B cell (primary cell): ENCODE measurements around the gene PARS2. TPM values are rescaled to one million over a fixed set of nuclear protein-coding genes. Genes with fewer than 3 reads are reported as not detected.

Source experiments
- ATAC-seq: fragments of 200-7000 bp; cut with Tn5 transposase; one replicate; pipeline ENCODE4 v1.10.0; 2021; ENCODE audit warnings: low read depth, mild to moderate bottlenecking, moderate number of reproducible peaks, moderate library complexity
- CTCF ChIA-PET: fragments of 350-600 bp; sonication (Branson Sonifier 250); formaldehyde crosslinking; loops from one replicate; lab custom pipeline; 2021; ENCODE audit warnings: antibody characterized with exemption, inconsistent platforms; lab: Charles Lee
- POLR2A ChIA-PET: fragments of 350-600 bp; sonication (Branson Sonifier 250); formaldehyde crosslinking; loops from one replicate; lab custom pipeline; 2021; ENCODE audit warnings: antibody characterized with exemption; lab: Charles Lee
- DNase-seq: peaks from one replicate; pipeline ENCODE4 v3.0.0; 2013
- H2AFZ ChIP-seq: 2 replicates; pipeline ENCODE4 v1.6.1; 2012; ENCODE audit warnings: mild to moderate bottlenecking, low read depth, low read length; ENCODE audit not compliant: insufficient read depth, poor library complexity, severe bottlenecking
- H3K27ac ChIP-seq, 2 donors: 1 replicate in 1 of 2; 2 replicates in 1 of 2; pipeline ENCODE4 v1.5.1; 2012 to 2013; ENCODE audit warnings: low read length in 2 of 2, mild to moderate bottlenecking in 2 of 2, moderate library complexity in 1 of 2
- H3K27me3 ChIP-seq, 4 experiments: fragments of 200-600 bp in 1 of 4; sonication (generic) in 1 of 4; replicated peaks in 1 of 4; 1 replicate in 2 of 4; 2 replicates in 2 of 4; pipeline versions ENCODE4 v1.6.1 to v1.7.0; 2013 to 2016; ENCODE audit warnings: low read length in 3 of 4, mild to moderate bottlenecking in 2 of 4, mixed read lengths in 1 of 4, moderate library complexity in 1 of 4; ENCODE audit not compliant: insufficient read depth in 4 of 4, control insufficient read depth in 3 of 4; ENCODE audit errors: control extremely low read depth in 1 of 4
- H3K36me3 ChIP-seq, 2 experiments: replicated peaks in 1 of 2; 1 replicate in 1 of 2; 2 replicates in 1 of 2; pipeline versions ENCODE4 v1.6.1 to v1.7.1; 2013; ENCODE audit warnings: low read length in 1 of 2; ENCODE audit not compliant: insufficient read depth in 2 of 2, control insufficient read depth in 1 of 2; ENCODE audit errors: control extremely low read depth in 1 of 2, extremely low read depth in 1 of 2
- H3K4me1 ChIP-seq, 2 donors: fragments of 200-600 bp in 1 of 2; sonication (generic) in 1 of 2; 1 replicate in 1 of 2; 2 replicates in 1 of 2; pipeline versions ENCODE4 v1.5.1 to v1.6.1; 2013 to 2017; ENCODE audit warnings: low read length in 2 of 2; ENCODE audit not compliant: control insufficient read depth in 2 of 2, insufficient read depth in 2 of 2
- H3K4me2 ChIP-seq: replicated peaks from 2 replicates; pipeline ENCODE3; 2012; ENCODE audit warnings: mild to moderate bottlenecking, low read depth, low read length; ENCODE audit not compliant: poor library complexity, severe bottlenecking
- H3K4me3 ChIP-seq, 5 experiments: fragments of 200-600 bp in 1 of 5; sonication (generic) in 1 of 5; 1 replicate in 3 of 5; 2 replicates in 2 of 5; pipeline versions ENCODE4 v1.5.1 to v1.7.0; 2011 to 2016; ENCODE audit warnings: low read length in 4 of 5, mild to moderate bottlenecking in 4 of 5, low read depth in 2 of 5, control low read depth in 1 of 5, moderate library complexity in 1 of 5; ENCODE audit not compliant: insufficient read depth in 1 of 5; ENCODE audit errors: control extremely low read depth in 1 of 5, extremely low read depth in 1 of 5
- H3K79me2 ChIP-seq: fragments of 200-600 bp; sonication (generic); one replicate; pipeline ENCODE4 v1.6.0; 2016; ENCODE audit warnings: low read length; ENCODE audit not compliant: control insufficient read depth, insufficient read depth
- H3K9ac ChIP-seq: fragments of 200-600 bp; sonication (generic); 2 replicates; pipeline ENCODE4 v1.6.1; 2017; ENCODE audit warnings: mild to moderate bottlenecking, low read length, moderate library complexity
- H3K9me3 ChIP-seq, 3 donors: one replicate each; pipeline versions ENCODE4 v1.6.1 to v1.7.1; 2013; ENCODE audit warnings: low read length in 2 of 3; ENCODE audit not compliant: control insufficient read depth in 2 of 3, insufficient read depth in 1 of 3; ENCODE audit errors: control extremely low read depth in 1 of 3
- H4K20me1 ChIP-seq: 2 replicates; pipeline ENCODE4 v1.6.0; 2012; ENCODE audit warnings: mild to moderate bottlenecking, low read length; ENCODE audit not compliant: insufficient read depth, control insufficient read depth, poor library complexity, severe bottlenecking
- H3K27ac Mint-ChIP-seq: one replicate; pipeline ENCODE4 v1.8.0; 2021; ENCODE audit warnings: mixed read lengths
- H3K27me3 Mint-ChIP-seq: one replicate; pipeline ENCODE4 v1.8.0; 2021; ENCODE audit warnings: mixed read lengths
- H3K4me1 Mint-ChIP-seq: one replicate; pipeline ENCODE4 v1.8.0; 2021; ENCODE audit warnings: mixed read lengths
- H3K4me3 Mint-ChIP-seq: one replicate; pipeline ENCODE4 v1.8.0; 2021; ENCODE audit warnings: mixed read lengths
- H3K9me3 Mint-ChIP-seq: one replicate; pipeline ENCODE4 v1.8.0; 2022; ENCODE audit warnings: mixed read lengths; ENCODE audit not compliant: insufficient read depth
- CTCF ChIP-seq: fragments of 200-600 bp; IDR thresholded peaks from one replicate; pipeline ENCODE4 v1.8.0; 2022; ENCODE audit warnings: antibody characterized with exemption, mild to moderate bottlenecking
- EZH2 ChIP-seq: IDR thresholded peaks from 2 replicates; pipeline ENCODE4 v1.6.1; 2012; ENCODE audit warnings: borderline replicate concordance, low read depth, mild to moderate bottlenecking, moderate library complexity, low read length; ENCODE audit not compliant: insufficient read depth, poor library complexity, severe bottlenecking
- WGBS: methylation state at CpG from one replicate; pipeline ENCODE4 v1.1.5; 2013; ENCODE audit warnings: missing lambda C conversion rate; ENCODE audit not compliant: insufficient coverage; 5-methylcytosine and 5-hydroxymethylcytosine counted together
- intact Hi-C: fragments of 100-400 bp; cut with micrococcal nuclease; formaldehyde crosslinking; loops from one replicate; pipeline ENCODE4 v1.10.0; 2022
- polyA plus RNA-seq: library from polyadenylated mRNA; depleted of rRNA; stranded (reverse); fragments of >200 nt; gene quantifications from 2 replicates; pipeline ENCODE4 v1.2.3, GENCODE V29; 2012
- total RNA-seq, 2 donors: library from RNA; stranded (reverse); fragments of 120-200 nt in 1 of 2; gene quantifications; 1 replicate in 1 of 2; 2 replicates in 1 of 2; pipeline versions ENCODE4 v1.2.3 to v1.2.4, GENCODE V29; 2013 to 2022

Gene PARS2
- total and polyA plus RNA-seq, 2 donors (not counting 1 experiment from before 2014, with no cell fraction given): 1.00 to 4.9 TPM

GRCh38 chr1:54786778-54787177, 22.5 kb upstream of the PARS2 start:
- ATAC-seq: no peak
- Histone ChIP-seq H3K4me1 (no peaks in the 10 kb centered on the region), H3K36me3 (peaks cover 0 to 12% of the 10 kb centered on the region in 2 experiments), H3K9me3 (peaks cover 0 to under 1% (median under 1%) of the 10 kb centered on the region in 3 donors), H4K20me1 (no peaks in the 10 kb centered on the region), H3K4me3 (no peak overlapping the region), H3K27ac (no peak overlapping the region), H3K4me2 (no peak overlapping the region), H2AFZ (no peak overlapping the region), H3K79me2 (no peaks in the 10 kb centered on the region), H3K27me3 (no peaks in the 10 kb centered on the region), H3K9ac (no peak overlapping the region)
- peaks cover 2% of the 10 kb centered on the region for H3K9me3 Mint-ChIP-seq
- ChIA-PET CTCF (no interaction called here), POLR2A (no interaction called here)
- intact Hi-C loops: no loop called here
- H3K4me3 Mint-ChIP-seq: no peak overlapping the region
- H3K4me1 Mint-ChIP-seq: no peaks in the 10 kb centered on the region
- H3K27me3 Mint-ChIP-seq: no peaks in the 10 kb centered on the region
- WGBS: 95% methylated on average over 8 of the region's 8 CpGs
- H3K27ac Mint-ChIP-seq: no peak overlapping the region
- TF ChIP-seq EZH2: no peak
- DNase-seq: no peak

GRCh38 chr1:54784066-54784465, 19.7 kb upstream of the PARS2 start:
- H3K9ac ChIP-seq: no peak overlapping the region
- H3K4me1 Mint-ChIP-seq: no peaks in the 10 kb centered on the region
- TF ChIP-seq EZH2 (no peak), CTCF (no peak)
- no peak overlapping the region for H3K27ac Mint-ChIP-seq
- H3K27me3 ChIP-seq: no peaks in the 10 kb centered on the region
- H3K27ac ChIP-seq: no peak overlapping the region
- H3K36me3 ChIP-seq: peaks cover 0 to 12% of the 10 kb centered on the region in 2 experiments
- no peaks in the 10 kb centered on the region for H3K9me3 ChIP-seq
- H2AFZ ChIP-seq: no peak overlapping the region
- POLR2A ChIA-PET: no interaction called here
- H3K4me1 ChIP-seq: no peaks in the 10 kb centered on the region
- H3K4me3 ChIP-seq: no peak overlapping the region
- CTCF ChIA-PET: no interaction called here
- intact Hi-C loops: no loop called here
- H4K20me1 ChIP-seq: no peaks in the 10 kb centered on the region
- ATAC-seq: no peak
- H3K27me3 Mint-ChIP-seq: no peaks in the 10 kb centered on the region
- no peak overlapping the region for H3K4me2 ChIP-seq
- H3K4me3 Mint-ChIP-seq: no peak overlapping the region
- H3K79me2 ChIP-seq: no peaks in the 10 kb centered on the region
- no peaks in the 10 kb centered on the region for H3K9me3 Mint-ChIP-seq
- no peak for DNase-seq
- no CpG with 5 or more reads among the region's 2 CpGs for WGBS
